Activated CD8-positive, alpha-beta memory T cell treated with anti-CD3 and anti-CD28 coated beads for 4 hours (primary cell): ENCODE measurements around the gene HSPA9.

Experiments
- DNase-seq, 2 donors: peaks; one replicate each; pipeline ENCODE4 v3.0.0-alpha.2; 2020; ENCODE audit warnings: low read depth in 2 of 2

The HSPA9 gene

DNA sequence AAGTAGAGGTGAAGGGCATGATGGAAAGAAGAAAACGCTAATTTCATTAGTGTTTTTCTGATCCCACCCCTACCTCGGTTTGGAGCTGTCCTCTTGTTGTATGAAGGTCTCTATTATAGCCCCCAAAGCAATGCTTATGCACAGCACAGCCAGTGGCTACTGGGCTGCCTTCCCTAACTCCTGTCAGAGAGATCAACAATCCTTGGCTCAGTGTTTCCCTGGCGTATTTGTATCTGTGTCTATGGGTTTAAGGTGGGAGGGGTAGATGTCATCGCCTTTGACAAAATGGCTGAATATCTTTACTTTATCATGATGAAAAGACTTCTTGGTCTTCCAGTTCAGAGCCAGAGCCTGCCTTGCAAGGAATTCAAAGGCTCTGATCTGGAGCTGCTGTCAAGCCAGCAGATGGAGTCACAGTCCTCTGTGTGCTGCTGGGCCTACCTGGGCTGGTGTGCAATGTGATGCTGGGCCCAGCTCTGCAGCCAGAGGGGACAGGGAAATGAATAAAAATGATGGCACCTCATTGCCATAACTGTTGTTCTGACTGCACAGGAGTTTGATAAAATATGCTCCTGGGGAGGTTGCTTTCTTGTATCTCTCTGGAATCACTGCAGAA, 20.1 kb upstream of the HSPA9 start:
- no peak for DNase-seq

DNA sequence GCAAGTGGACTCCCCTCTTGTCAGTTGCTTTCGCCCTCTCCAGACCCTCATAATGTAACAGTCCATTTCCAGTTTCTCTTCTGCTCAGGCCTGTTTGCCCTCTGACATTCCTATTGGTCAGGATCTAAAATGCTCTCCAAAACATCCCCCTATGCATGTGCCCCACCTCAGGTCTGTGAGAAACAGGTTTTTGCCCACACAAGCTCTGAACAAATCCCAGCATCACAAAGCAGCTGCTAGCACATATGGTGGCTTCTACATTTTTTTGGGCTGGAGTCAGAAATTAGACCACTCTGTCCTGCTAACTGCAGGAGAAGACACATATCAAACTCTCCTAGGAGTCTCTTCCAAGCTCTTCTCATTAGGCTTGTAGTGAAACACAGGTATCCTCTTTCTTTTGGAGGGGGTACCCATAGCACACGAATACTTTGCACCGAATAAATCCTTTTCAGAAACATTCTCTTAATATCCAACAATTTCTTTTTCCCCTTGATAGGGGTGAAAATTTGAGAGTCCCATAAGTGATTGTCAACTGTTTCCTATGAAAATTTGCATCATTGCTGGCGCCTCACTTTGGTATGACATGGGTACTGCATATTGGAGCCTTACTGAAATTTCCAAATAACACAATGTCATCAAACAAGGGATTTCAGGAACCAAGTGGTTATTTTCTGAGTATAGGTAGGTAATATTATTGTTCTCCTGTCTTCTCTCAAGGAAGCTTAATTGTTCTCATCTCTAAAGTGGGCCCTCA, 19.3 kb upstream of the HSPA9 start:
- DNase-seq, result no peak

DNA sequence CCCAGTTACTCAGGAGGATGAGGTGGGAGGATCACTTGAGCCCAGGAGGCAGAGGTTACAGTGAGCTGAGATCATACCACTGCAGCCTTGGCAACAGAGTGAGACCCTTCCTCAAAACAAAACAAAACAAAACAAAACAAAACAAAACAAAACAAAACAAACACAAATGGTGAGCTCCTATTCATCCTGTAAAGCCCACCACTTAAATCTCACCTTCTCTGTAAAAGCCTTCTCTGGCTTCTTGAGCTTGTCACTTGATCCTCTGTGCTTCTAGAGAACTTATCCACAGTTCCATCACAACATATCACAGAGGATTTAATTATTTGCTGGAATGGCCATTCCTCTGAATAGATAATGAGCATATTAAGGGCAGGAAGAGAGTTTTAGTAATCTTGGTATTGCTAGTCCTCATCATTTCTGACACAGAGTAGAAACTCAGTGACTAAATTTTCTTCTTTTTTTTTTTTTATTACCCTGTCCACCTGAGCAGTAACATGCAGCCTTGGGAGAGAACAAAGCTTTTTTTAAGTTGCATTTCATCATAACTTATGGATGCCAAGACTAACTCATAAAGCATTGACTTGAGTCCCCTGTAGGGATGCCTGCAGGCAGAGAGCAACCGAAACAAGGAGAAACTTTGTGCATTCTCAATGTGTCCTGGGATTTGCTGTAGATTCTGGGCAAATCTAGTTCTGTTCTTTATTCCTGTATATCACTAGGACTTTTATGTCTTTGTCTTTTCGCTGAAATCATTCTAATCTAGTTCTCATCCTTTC, 13.0 kb upstream of the HSPA9 start:
- no peak for DNase-seq

DNA sequence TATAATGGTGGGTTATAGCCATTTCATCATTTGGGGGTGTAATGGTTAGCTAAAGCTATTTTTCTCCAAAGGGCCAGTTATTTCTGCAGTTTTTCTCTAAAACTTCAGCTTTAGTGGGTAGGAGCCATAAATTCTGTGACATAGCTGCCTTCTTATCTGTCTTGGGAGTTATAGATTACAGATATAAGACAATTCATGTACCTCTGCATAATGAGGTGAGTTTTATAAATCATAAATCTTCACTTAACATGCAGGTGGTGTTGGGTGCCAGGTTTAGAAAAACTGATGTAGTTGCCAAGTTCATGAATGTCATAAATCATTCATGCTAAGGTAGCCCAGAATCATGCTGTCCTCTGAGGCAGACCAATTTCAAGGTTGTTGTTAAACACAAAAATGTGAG, 10.0 kb upstream of the HSPA9 start:
- DNase-seq, result no peak

DNA sequence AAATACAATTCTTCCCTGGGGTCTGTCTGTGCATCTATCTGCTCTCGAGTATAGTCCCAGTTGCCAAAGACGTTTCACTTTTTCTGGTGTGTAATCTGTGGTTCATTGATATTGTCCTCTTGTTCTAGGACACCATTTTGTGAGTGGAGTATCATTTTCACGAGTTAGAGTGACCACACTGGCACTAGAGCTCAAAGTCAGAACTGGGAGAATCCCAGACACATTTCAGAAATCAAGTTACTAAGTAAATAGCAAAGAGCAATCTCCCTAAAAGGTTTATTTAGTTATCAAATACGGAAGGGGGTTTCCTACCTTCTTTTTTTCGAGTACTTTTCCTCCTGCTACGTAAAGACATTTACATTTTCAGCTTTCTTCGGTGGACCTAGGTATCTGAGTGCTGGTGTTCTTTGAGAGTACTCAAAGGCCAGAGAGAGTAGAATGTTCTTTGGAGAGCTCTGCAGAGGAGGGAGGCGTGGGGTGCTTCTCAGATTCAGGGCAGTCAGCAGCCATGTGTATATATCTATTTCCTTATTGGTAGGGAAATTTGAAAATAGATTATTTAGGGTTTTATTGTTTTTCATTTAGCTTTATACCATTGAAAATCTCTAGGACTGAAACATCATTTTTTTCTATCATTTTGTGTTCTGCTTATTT, 8.9 kb upstream of the HSPA9 start:
- no peak for DNase-seq

DNA sequence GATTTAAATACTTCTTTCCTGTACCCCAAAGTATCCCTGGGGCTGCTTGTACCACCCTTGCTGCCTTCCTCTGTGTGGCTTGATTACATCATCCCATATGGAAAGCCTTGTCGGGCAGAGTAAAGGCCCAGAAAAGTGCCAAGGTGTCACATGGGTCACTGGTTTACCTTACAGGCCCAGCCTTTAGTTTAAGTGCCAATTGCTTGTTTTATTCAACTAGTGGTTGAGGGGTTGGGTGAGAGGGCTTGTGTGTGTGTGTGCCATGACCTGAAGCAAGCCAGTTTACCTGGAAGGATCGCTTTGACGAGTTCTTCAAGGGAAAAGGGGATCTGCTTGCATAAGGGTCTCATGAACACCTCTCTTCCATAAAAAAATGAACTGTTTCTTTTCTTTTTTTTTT, 7.8 kb upstream of the HSPA9 start:
- no peak for DNase-seq

DNA sequence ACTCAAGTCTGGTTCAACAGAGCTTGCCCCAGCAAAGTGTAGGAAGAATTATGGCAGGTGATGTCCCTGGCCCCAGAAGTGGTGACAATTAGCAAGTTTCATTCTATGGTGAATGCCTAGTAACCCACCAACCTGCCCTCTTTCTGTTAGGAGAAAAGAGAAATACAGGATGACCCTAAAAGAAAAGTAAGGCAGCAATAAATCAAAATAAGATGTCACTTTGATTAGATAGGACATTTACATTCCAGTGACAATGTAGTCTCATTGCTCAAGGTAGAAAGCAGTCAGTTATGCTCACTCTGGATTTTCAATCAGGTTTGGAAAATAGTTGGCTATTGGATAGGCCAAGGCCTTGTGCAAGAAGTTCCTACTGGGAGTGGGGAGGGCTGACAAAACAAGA, 5.6 kb upstream of the HSPA9 start:
- no peak for DNase-seq

DNA sequence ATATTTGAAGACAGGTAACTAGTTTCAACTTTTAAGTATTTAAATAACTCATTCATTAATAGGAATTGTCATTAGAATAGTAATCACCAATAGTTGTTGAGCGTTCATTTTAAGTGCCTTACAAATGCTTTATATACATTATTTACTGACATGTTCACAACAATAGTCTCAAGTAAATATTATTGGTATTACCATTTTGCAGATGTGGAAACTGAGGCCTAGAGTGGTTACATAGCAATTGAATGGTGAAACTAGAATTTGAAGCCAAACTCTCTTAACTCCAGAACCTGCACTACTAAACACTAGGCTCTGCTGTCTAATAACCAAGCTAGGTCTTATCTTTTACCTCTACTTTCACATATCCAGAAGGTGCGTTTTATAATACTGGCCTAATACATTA, 4.8 kb upstream of the HSPA9 start:
- no peak for DNase-seq

DNA sequence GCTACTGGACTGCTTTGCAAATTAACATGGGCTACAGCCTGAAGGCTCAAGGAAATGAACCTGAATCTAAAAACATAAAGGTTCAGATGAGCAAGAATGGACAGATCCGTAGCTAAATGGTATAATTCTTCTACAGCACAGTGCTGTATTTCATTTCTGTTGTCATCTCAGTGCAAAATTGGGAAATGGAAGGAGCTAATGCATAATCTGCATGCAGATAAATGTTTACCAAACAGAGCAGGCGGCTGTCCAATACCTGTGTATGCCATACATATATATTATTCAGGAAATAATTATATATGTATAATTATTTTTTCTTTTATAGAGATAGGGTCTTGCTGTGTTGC, 4.3 kb upstream of the HSPA9 start:
- no peak for DNase-seq

DNA sequence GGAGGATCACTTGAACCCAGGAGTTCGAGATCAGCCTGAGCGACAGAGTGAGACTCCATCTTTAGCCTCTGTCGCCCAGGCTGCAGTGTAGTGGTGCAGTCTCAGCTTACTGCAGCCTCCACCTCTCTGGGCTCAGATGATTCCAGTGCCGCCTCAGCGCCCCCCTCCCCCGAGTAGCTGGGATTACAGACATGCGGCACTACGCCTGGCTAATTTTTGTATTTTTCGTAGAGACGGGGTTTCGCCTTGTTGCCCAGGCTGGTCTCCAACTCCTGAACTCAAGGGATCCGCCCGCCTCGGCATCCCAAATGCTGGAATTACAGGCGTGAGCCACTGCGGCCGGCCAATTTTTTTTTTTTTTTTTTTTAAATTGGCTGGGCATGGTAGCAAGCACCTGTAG, 2.3 kb upstream of the HSPA9 start:
- DNase-seq, result no peak

DNA sequence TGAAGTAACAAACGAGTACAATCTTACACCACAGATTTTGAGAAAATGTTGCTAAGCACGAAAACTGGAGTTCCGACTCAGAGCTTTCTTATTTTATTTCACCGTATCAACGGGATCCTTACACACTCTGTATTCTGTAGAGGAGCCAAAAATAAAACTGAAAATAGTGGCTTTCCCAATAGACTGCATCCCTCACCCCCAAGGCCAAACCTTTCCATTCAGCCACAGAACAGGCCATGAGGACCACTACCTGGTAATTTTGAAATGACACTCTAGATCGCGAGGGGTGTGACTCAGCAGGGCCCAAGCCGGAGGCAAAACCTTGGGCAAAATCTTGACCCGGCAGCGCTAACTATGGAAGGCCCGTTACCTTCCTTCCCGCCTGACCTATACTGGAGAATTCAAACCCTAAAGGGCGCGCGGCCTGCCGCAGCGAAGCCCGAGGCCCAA, 432 bp downstream of the HSPA9 start:
- DNase-seq, result no peak

DNA sequence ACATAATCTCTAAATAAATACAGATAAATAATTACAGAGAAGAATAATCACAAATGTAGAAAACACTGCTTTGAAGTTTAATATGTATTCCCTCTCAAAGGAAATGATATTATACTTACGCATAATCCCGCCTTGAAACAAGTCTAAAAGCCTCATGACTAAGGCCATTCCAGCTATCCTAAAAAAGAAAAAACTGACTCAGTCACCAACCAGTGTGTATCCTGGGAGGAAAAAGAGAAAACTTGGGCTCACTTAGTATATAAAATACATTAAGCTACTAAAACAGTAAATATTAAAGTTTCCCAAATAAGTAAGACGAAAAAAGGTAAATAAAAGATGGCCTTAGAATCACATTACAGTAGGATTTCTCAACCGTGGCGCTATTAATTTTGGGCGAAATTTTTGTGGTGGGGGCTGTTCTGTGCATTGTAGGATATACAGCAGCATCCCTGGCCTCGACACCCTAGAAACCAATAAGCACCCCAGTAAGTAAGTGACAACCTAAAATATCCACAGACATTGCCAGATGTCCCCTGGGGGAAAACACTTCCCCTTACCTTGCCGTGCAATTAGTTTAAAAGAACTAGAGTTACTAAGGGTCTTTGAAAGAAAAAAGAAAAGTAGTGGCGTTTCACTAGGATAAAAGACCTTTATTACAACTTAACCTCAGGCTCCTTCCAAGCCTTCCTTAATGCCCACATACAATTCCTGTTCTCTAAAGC, 1.1 kb downstream of the HSPA9 start:
- DNase-seq, result no peak

DNA sequence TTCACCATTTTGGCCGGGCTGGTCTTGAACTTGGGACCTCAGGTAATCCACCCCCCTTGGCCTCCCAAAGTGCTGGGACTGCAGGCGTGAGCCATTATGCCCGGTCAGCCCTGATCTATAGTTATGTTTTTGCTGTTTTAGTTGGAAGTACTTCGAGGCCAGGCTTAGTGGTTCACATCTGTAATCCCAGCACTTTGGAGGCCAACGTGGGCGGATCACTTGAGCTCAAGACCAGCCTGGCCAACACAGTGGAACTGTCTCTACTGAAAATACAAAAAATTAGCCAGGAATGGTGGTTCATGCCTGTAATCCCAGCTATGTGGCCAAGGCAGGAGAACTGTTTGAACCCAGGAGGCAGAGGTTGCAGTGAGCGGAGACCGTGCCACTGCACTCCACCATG, 2.0 kb downstream of the HSPA9 start:
- no peak for DNase-seq

DNA sequence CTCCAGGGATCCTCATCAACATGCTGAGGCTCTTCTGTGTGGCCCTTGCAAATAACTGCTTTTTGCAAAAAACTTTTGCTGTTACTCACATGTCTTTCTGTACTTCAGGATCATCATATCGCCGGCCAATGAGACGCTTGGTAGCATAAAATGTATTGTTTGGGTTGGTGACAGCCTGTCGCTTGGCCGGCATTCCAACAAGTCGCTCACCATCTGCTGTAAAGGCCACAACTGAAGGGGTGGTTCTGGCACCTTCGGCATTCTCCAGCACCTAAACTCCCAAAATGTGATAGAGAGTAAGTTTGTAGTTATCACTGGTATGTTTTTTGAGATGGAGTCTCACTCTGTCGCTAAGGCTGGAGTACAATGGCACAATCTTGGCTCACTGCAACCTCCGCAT, 4.3 kb downstream of the HSPA9 start:
- no peak for DNase-seq

DNA sequence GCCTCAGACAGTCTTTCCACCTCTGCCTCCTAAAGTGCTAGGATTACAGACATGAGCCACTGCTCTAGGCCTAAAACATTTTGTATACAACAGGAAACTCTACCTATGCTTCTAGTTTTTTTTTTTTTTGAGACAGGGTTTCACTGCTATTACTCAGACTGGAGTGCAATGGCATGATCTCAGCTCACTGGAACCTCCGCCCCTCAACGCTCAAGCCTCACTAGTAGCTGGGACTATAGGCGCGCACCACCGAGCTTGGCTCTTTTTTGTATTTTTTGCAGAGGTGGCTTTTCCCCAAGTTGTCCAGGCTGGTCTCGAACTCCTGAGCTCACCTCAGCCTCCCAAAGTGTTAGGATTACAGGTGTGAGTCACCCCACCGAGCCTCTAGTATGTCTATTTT, 5.4 kb downstream of the HSPA9 start:
- DNase-seq, result no peak

DNA sequence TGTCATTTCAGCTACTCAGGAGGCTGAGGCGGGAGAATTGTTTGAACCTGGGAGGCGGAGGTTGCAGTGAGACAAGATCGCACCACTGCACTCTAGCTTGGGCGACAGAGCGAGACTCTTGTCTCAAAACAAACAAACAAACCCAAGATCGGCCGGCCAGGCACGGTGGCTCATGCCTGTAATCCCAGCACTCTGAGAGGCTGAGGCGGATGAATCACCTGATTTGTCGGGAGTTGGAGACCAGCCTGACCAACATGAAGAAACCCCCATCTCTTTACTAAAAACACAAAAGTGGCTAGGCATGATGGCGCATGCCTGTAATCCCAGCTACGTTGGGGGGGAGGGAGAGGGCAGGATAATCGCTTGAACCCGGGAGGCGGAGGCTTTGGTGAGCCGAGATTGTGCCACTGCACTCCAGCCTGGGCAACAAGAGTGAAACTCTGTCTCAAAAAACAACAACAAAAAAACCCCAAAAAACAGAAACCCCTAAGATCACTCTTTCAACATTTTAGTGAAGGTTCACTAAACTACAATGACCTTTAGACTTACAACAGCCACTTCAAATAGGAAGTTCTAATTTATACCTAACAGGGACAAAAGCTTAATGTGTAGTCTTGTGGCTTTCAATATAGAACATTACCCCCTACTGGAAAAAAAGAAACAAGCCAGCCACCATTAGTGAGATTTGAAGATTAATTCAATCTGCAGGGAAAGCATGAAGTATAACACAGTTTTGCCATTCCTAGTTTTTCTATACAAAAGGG, 7.0 kb downstream of the HSPA9 start:
- DNase-seq, result no peak

DNA sequence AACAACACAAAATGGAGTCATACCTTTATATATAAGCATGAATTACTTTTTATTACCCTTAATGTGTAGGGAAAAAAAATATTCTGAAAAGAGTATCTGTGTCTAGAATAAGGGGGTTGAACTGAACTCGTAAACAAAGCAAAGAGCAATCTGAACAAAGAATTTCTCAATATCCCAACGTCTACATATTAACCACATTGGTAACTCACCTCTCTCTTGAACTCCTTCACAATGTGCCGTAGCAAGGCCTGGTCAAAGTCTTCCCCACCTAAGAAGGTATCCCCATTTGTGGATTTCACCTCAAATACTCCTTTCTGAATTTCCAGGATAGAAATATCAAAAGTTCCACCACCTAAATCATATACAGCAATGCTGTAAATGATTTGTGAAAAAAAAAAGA, 8.4 kb downstream of the HSPA9 start:
- no peak for DNase-seq

DNA sequence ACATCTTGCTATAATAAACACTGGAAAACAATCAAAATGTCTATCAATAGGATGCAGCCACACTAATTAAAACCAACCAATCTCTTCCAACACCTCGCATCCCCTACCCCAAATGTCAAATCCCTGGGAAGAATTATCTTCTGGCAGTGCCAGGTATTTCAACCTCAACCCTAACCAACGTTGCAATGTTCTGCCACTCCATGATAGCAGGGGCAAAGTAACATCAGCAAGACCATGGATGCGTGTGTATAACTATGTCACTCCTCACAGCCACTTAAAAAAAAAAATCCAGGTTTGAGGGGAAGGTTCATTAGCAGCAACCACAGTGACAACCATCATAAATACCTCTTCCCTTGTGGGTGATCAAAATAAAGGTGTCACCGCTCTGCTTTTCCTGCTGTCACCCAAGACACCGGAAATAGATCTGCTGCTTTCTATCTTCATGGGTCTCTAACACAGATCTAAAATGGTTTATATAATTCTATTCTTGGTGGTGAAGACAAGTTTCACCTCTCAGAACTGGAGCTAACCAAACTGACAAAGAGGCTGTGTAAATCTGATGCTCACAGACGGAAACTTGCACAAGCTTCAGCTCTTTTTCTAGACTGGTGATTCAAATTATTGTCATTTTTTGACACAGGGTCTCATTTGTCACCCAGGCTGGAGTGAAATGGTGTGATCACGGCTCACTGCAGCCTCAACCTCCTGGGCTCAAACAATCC, 9.9 kb downstream of the HSPA9 start:
- DNase-seq, result peak in 1 of 2 donors; percentile 19

DNA sequence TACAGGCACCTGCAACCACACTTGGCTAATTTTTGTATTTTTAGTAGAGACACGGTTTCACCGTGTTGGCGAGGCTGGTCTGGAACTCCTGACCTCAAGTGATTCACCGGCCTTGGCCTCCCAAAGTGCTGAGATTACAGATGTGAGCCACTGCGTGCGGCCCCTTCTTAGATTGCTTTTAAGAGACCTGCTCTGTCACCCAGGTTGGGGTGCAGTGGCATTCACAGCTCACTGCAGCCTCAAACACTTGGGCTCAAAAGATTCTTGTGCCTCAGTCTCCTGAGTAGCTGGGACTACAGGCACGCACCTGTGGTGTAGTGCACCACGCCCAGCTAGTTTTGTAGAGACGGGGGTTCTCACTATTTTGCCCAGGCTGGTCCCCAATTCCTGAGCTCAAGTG, 11.0 kb downstream of the HSPA9 start:
- no peak for DNase-seq

DNA sequence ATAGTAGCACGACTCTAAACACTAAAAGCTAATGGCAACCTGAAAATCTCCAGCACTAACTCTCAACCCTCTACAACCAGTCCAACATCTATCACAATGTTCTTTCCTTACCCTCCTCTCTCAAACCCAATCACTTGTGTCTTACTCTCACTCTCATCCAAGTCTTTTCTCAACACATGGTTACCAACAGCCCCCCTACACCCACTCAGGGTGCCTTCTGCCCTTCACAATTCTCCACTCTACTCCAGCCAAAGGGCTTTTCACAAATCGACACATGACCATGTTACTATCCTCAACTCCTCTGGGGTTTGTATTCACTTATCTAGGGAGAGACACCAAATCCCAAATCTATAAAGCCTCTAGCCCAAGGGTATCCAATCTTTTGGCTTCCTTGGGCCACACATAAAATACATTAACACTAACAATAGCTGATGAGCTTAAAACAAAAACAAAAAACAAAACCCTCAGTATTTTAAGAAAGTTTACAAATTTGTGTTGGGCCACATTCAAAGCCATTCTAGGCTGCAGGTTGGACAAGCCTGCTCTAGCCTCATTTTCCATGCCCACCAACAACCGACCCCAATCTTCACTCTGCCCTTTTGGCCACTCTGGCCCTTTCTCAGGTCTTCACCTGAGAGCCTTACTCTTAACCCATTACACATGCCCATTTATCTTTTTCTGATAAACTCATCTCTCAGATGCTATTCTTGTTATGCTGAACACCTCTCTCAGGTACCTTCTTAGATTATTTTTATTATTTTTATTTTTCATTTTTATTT, 11.7 kb downstream of the HSPA9 start:
- no peak for DNase-seq
